HG03558 (cell line): ENCODE results near the gene SP6.

Experiments used
- ATAC-seq: cut with Tn5 transposase; IDR thresholded peaks from one replicate; pipeline ENCODE4 v1.9.1; 2021; ENCODE audit warnings: moderate number of reproducible peaks; ENCODE audit not compliant: unreplicated experiment; ENCODE audit errors: extremely low read depth

Gene SP6

GRCh38 chr17:47857551-47858455, 6.8 kb upstream of the SP6 start:
- ATAC-seq: no peak

DNA sequence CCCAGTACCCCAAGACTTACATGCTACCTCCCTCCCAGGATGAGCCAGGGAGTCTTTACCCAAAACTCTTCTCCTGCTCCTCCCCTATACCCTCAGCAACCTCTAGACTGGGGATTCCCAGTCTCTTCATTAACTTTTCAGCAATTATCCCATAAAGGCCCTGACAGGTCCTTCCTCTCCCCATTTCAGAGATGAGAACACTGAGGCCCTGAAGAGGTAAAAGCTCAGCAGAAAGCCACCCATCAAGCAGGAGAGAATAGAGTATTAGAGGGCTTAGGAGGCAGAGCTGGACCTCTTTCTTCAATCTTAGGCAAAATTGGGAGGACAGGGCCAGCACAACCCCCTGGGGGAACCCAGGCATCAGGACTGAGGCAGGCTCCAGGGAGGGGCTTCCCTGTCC, 5.9 kb upstream of the SP6 start:
- no peak for ATAC-seq

DNA sequence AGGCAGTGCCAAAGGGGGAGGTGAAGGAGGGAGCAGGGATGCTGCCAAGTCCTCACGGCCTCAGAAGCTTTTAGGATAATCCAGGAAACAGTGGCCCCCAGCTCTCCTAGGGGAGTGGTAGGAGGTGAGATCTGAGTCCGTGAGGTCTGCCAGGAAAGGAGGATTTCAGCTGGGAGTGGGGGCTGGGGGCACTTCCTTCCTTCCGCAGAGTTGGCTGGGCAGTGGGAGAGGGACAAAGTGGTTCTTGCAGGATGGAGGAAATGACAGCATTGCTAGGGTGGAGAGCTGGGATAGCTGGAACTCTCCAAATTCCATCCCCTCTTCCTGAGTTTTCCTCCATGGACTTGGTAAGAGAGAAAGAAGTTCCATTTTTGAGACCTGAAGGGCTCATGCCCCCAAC, 4.8 kb upstream of the SP6 start:
- no peak for ATAC-seq

- no peak for ATAC-seq
Measured at GRCh38 chr17:47853616-47854015, 2.7 kb upstream of the SP6 start.

DNA sequence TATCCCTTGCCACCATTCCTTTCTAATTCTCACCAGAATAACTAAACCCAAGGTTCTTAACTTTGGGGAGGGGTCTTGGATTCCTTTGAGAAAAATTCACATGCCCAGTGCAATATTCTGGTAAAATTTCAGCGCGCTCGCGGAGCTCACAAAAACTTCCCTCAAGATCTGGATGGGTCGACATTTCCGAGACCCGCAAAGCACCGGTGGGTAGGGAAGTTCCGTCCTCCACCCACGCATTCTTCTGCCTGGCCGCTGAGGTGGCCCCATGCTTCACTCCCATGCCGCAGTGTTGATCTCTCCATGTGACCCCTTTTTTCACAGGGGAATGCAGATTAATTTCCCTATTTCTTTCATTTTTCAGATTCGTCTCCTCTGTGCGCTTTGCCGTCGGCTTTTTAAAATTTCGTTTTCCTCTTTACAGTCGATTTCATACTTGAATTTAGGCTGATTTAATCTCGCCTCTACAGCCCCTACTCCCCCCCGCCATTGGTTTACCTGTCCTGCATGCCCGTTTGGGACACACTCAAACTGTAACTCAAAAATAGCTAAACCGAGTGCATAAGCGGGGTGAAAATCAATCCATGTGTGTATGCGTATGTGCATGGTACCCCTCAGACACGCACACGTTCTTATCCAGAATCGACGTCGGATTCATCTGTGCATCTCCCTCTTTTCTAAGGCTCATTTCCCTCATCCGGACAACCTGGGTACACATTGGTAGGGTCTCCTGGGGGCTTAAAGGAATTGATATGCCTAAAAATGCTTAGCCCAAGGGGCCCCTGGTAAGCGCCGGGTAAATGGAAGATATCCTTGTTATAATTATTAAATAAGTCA, 1.4 kb upstream of the SP6 start:
- ATAC-seq: no peak

DNA sequence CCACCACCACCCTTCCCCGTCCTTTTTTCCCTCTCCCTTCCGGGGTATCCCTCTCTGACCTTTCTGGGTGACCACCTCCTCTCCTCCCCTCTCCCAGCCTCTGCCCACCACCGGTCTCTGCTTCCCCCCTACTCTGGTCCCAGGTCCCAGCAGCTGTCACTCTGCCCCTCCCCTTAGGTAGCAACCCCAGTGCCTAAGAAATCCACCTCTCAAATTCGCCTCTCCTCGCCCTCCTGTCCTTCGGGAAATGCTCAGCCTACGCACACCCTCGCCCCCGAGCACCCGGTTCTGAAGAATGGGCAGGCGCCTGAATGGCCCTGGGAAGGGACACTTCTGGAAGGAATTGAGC, 775 bp upstream of the SP6 start:
- ATAC-seq: no peak

DNA sequence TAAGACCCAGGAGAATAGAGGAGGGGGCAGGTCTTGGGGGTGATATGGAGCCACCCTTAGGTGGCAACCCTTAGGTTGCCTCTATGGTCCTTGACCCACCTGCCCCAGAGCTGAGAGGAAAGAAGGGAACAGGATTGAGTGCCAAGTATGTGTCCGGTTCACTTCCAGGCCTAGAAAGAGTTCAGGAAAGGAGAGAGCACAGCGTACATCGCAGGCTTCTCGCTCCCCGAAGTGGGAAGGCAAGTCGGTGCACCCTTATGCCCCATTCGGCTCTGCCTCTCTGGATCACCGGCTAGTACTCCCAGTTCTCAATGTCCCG, 631 bp downstream of the SP6 start:
- no peak for ATAC-seq

GRCh38 chr17:47848198-47848513, 2.8 kb downstream of the SP6 start:
- no peak for ATAC-seq

DNA sequence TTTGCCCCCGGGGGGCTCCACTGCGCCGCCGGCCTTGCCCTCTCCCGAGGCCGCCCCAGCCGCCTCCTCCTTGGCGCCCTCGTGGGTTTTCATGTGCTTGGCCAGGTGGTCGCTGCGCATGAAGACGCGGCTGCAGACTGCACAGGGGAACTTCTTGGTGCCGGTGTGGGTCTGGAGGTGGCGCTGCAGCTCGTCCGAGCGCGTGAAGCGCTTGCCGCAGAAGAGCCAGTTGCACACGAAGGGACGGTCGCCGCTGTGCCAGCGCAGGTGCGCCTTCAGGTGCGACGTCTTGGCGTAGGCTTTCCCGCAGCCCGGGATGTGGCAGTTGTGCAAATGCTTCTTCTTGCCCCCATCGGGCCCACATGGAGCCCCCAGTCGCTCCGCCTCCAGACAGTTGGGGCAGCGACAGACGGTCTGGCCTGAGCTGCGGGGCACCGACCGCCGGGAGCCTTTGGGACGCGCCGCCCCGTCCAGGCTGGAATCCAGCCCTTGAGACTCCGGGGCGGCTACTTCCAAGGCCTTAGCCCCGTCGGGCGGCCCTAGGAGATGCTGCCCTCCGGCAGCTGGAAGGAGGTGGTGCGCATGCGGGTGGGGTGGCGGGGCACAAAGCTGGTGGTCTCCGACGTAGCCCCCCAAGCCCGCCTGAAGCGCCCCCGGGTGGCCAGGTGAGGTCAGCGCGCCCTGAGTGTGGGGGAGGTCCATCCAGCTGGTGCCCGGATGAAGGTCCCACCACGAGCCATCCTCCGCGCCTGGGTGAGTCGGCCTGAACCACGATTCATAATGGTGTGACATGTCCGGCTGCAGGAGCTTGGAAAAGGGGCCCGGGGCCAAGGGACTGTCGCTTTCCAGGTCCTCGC, 3.4 kb downstream of the SP6 start:
- ATAC-seq: no peak

- no peak for ATAC-seq
Measured at GRCh38 chr17:47846716-47847340, 4.1 kb downstream of the SP6 start.

DNA sequence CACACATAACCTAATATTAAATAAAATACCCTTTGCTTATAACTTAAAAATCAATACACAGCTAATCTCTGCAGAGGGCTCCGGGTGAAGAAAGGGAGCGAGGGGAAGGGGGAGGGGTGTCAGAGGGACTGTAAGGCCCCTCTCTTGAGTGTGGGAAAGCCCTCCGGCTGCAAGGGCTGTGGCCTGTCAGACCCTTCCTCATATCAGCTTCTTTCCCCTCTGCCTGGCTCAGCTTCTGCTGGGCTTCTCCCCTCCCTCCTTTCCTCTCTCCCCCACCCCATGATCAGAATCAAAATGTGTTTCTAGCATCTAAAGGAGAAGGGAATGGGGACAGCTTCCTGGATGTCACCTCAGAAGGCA, 5.3 kb downstream of the SP6 start:
- no peak for ATAC-seq

DNA sequence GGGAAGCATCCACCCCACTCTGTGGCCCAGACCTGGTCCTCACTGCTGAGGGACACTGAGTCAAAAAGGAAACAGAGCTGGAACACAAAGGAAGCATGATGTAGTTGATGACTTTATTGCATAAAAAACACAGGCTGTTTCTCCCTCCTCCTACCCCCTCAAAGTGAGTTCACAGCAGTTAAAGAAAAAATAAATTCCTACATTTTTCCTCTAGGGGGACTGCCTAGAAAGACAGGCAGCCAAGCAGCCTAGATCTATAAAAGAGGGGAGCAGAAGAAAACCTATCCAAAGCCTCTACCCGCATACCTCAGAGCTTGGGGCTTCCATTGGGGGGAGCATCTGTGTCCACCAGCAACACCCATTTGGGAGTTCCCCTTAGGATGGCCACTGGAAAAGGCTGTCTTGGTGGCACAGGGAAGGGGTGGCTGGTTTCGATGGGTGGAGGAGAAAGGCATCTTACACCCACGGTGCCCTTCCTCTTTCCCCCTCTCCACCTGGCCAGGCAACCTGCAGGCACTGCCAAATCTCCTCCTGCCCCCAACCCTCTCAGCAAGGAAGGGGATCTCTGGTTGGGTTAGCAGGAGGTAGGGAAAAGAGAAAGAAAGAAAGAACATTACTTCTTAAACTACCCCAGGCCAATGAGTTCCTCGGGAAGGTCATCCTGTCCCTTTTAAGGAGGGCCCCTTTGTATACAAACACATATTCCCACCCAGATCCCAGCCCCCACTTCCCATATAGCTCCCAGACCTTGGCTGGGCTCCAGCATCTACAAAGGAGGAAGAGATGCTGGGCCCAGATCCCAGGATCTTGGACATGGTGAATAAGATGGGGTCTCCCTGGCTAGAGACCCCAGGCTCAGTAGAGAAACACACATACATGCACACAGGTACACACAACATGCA, 5.9 kb downstream of the SP6 start:
- no peak for ATAC-seq

DNA sequence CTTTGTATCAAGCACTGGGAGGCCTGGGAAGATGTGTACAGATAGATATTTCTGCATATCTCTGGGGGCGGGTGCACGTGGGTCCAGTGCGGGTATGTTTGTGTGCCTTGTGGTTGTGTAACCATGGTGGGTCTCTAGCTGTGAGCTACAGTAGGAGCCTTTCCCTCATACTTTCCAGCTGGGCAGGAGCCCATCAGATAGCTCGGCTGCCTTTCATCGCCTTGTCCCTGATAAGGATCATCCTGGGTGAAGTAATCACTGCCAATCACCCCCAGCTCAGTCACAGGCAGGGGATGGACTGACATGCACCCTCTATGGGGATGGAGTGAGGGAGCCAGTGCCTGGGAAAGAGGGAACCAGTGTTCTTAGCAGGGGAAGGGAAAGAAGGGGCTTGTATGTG, 6.7 kb downstream of the SP6 start:
- ATAC-seq: no peak

GRCh38 chr17:47843391-47843730, 7.6 kb downstream of the SP6 start:
- no peak for ATAC-seq

GRCh38 chr17:47841488-47842291, 9.3 kb downstream of the SP6 start:
- ATAC-seq: no peak

DNA sequence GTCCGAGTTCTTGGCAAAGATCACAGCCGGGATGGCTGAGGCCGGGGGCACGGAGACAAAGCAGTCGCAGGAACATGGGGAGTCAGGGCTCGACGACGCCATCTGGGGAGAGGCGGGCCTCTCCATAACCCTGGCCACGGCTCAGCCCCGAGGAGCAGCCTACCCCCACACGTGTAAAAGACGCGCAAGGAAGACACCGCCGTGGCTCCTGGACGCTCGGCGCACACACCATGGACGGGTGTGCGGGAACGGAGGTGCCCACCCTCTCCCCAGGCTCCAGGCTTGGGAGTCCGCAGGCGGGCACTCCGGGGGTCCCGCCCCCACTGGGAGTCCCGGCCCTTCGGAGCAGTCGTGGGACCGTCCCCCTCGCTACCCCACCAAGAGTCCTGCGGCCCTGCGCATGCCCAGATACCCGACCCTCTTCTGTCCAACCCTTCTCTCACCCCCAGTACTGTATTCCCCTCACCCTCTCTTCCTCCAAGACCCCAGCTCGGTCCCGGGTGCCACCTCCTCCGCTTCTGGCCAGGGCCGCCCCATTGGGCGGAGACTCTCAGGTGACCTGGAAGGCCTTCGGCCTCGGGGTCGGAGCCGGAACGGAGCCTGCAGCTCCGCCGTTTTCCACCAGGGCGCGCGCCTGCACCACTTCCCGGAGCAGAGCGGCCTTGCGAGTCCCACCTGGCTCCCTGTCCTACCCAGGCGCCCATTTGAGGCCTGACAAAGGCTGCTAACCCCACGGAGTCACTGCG, 10.0 kb downstream of the SP6 start, which contains the start of gene SCRN2:
Gene SCRN2, minus strand, starts transcription at position 532 of the 746 bp plus-strand sequence. Its CDS starts 430 bp downstream, at position 102.
- peak; percentile 64 for ATAC-seq

GRCh38 chr17:47840001-47840741, 10.8 kb downstream of the SP6 start:
- ATAC-seq: no peak
